H1 (cell line): ENCODE results near the gene CCL8. TPM values are rescaled to one million over a fixed set of nuclear protein-coding genes. Genes with fewer than 3 reads are reported as not detected.

Source experiments
- CTCF ChIA-PET: fragments of 300-600 bp; sonication (Branson Sonifier 250); formaldehyde crosslinking; loops from one replicate; lab custom pipeline; 2021; ENCODE audit not compliant: partially characterized antibody; lab: Charles Lee
- POLR2A ChIA-PET: fragments of 300-600 bp; sonication (Branson Sonifier 250); formaldehyde crosslinking; loops from one replicate; lab custom pipeline; 2021; ENCODE audit warnings: inconsistent platforms; ENCODE audit not compliant: partially characterized antibody; lab: Charles Lee
- DNase-seq, 2 experiments: peaks; one replicate each; pipeline versions ENCODE4 v3.0.0 to v3.0.0-alpha.2; 2010 to 2022; ENCODE audit warnings: low spot score in 2 of 2, low read depth in 1 of 2, mixed read lengths in 1 of 2
- FAIRE-seq: peaks from 2 replicates; lab custom pipeline; 2011; peaks lifted over from hg19 to GRCh38; lab: Jason Lieb, UNC
- H2AFZ ChIP-seq: 2 replicates; pipeline ENCODE4 v1.8.1; 2012; ENCODE audit warnings: low read length, inconsistent platforms
- H2AK5ac ChIP-seq: 2 replicates; pipeline ENCODE4 v1.6.1; 2013; ENCODE audit warnings: low read depth, low read length
- H2BK120ac ChIP-seq: replicated peaks from 2 replicates; pipeline ENCODE3; 2013; ENCODE audit warnings: low read depth, low read length, inconsistent platforms
- H2BK12ac ChIP-seq: 2 replicates; pipeline ENCODE4 v1.6.1; 2013; ENCODE audit warnings: low read depth, low read length
- H2BK15ac ChIP-seq: 2 replicates; pipeline ENCODE4 v1.6.1; 2013; ENCODE audit warnings: low read length
- H2BK20ac ChIP-seq: 2 replicates; pipeline ENCODE4 v1.6.1; 2013; ENCODE audit warnings: low read length
- H2BK5ac ChIP-seq: 2 replicates; pipeline ENCODE4 v1.6.1; 2013; ENCODE audit warnings: low read depth, low read length
- H3K14ac ChIP-seq: 2 replicates; pipeline ENCODE4 v1.6.1; 2013; ENCODE audit warnings: inconsistent platforms; ENCODE audit not compliant: insufficient read length
- H3K18ac ChIP-seq: 2 replicates; pipeline ENCODE4 v1.6.1; 2013; ENCODE audit warnings: low read length; ENCODE audit errors: extremely low read depth
- H3K23ac ChIP-seq: 2 replicates; pipeline ENCODE4 v1.6.1; 2013; ENCODE audit warnings: inconsistent platforms; ENCODE audit not compliant: insufficient read length
- H3K23me2 ChIP-seq: 2 replicates; pipeline ENCODE4 v1.6.1; 2013; ENCODE audit warnings: low read depth, low read length
- H3K27ac ChIP-seq: 2 replicates; pipeline ENCODE4 v1.6.1; 2011; ENCODE audit warnings: low read depth, low read length, inconsistent platforms
- H3K27me3 ChIP-seq, 4 experiments: replicated peaks in 1 of 4; 1 replicate in 1 of 4; 2 replicates in 3 of 4; pipeline versions ENCODE4 v1.6.1 to v1.8.1; 2011 to 2013; ENCODE audit warnings: low read length in 3 of 4, mild to moderate bottlenecking in 3 of 4, inconsistent platforms in 2 of 4, mixed read lengths in 2 of 4, moderate library complexity in 1 of 4; ENCODE audit not compliant: control insufficient read depth in 3 of 4, insufficient read depth in 3 of 4; ENCODE audit errors: extremely low read depth in 1 of 4
- H3K36me3 ChIP-seq, 4 experiments: 2 replicates each; pipeline versions ENCODE4 v1.6.1 to v1.8.1; 2011 to 2013; ENCODE audit warnings: mild to moderate bottlenecking in 4 of 4, low read length in 3 of 4, moderate library complexity in 2 of 4, control low read depth in 1 of 4, inconsistent platforms in 1 of 4; ENCODE audit not compliant: insufficient read depth in 4 of 4, control insufficient read depth in 2 of 4
- H3K4ac ChIP-seq: replicated peaks from 2 replicates; pipeline ENCODE3; 2013; ENCODE audit warnings: low read length, low read depth, mixed read lengths, inconsistent platforms; ENCODE audit not compliant: insufficient read length
- H3K4me1 ChIP-seq, 4 experiments: replicated peaks in 1 of 4; 1 replicate in 1 of 4; 2 replicates in 3 of 4; pipeline versions ENCODE4 v1.6.1 to v1.8.1; 2011 to 2013; ENCODE audit warnings: low read length in 3 of 4, inconsistent platforms in 2 of 4, mixed read lengths in 1 of 4; ENCODE audit not compliant: insufficient read depth in 4 of 4, control insufficient read depth in 3 of 4
- H3K4me2 ChIP-seq, 2 experiments: 2 replicates each; pipeline versions ENCODE4 v1.6.1 to v1.8.1; 2011 to 2013; ENCODE audit warnings: low read depth in 2 of 2, low read length in 2 of 2, control low read depth in 1 of 2, inconsistent platforms in 1 of 2, mild to moderate bottlenecking in 1 of 2; ENCODE audit not compliant: insufficient read depth in 1 of 2
- H3K4me3 ChIP-seq, 4 experiments: fragments of 200-600, 300-600 bp in 1 of 4; sonication (generic), shearing (Covaris generic), sonication (Bioruptor Twin) in 1 of 4; 2 replicates each; pipeline versions ENCODE4 v1.5.1 to v1.8.1; 2011 to 2016; ENCODE audit warnings: low read length in 4 of 4, low read depth in 3 of 4, control low read depth in 2 of 4, inconsistent platforms in 2 of 4, mild to moderate bottlenecking in 2 of 4, mixed read lengths in 1 of 4, moderate library complexity in 1 of 4; ENCODE audit not compliant: insufficient read depth in 2 of 4; ENCODE audit errors: extremely low read depth in 1 of 4
- H3K56ac ChIP-seq: replicated peaks from 2 replicates; pipeline ENCODE3; 2013; ENCODE audit warnings: low read depth, mild to moderate bottlenecking, mixed read lengths, low read length, inconsistent platforms; ENCODE audit not compliant: insufficient read length
- H3K79me1 ChIP-seq: 2 replicates; pipeline ENCODE4 v1.6.1; 2013; ENCODE audit warnings: low read depth, low read length, control low read depth
- H3K79me2 ChIP-seq, 2 experiments: 2 replicates each; pipeline versions ENCODE4 v1.6.1 to v1.8.1; 2012 to 2013; ENCODE audit warnings: low read length in 2 of 2, mild to moderate bottlenecking in 2 of 2, inconsistent platforms in 1 of 2; ENCODE audit not compliant: insufficient read depth in 2 of 2, control insufficient read depth in 1 of 2
- H3K9ac ChIP-seq, 4 experiments: replicated peaks in 1 of 4; 1 replicate in 1 of 4; 2 replicates in 3 of 4; pipeline versions ENCODE4 v1.6.1 to v1.8.1; 2011 to 2013; ENCODE audit warnings: low read depth in 3 of 4, low read length in 3 of 4, control low read depth in 2 of 4, mild to moderate bottlenecking in 2 of 4, moderate library complexity in 2 of 4, inconsistent platforms in 1 of 4; ENCODE audit errors: extremely low read depth in 1 of 4
- H3K9me3 ChIP-seq, 2 experiments: 2 replicates each; pipeline versions ENCODE4 v1.6.1 to v1.8.1; 2012 to 2013; ENCODE audit warnings: mild to moderate bottlenecking in 2 of 2, moderate library complexity in 2 of 2, control low read depth in 1 of 2, inconsistent platforms in 1 of 2, low read depth in 1 of 2, low read length in 1 of 2, mixed read lengths in 1 of 2; ENCODE audit not compliant: insufficient read depth in 2 of 2
- H4K20me1 ChIP-seq, 2 experiments: replicated peaks in 1 of 2; 2 replicates each; pipeline versions ENCODE3 to v1.8.1; 2011 to 2013; ENCODE audit warnings: inconsistent platforms in 2 of 2, low read length in 2 of 2, mild to moderate bottlenecking in 1 of 2; ENCODE audit not compliant: insufficient read depth in 2 of 2, control insufficient read depth in 1 of 2
- H4K5ac ChIP-seq: 2 replicates; pipeline ENCODE4 v1.6.1; 2013; ENCODE audit warnings: low read length, low read depth, mixed read lengths, inconsistent platforms; ENCODE audit not compliant: insufficient read length
- H4K8ac ChIP-seq: 2 replicates; pipeline ENCODE4 v1.8.0; 2013; ENCODE audit warnings: mild to moderate bottlenecking, moderate library complexity, low read length, inconsistent platforms; ENCODE audit not compliant: insufficient read depth; ENCODE audit errors: extremely low read depth
- H4K91ac ChIP-seq: replicated peaks from 2 replicates; pipeline ENCODE3; 2013; ENCODE audit warnings: low read length, mixed read lengths, inconsistent platforms; ENCODE audit not compliant: insufficient read length
- ASH2L ChIP-seq: fragments of 200-600, 300-600 bp; sonication (generic); IDR thresholded peaks from one replicate; pipeline ENCODE4 v1.7.1; 2017; ENCODE audit warnings: low read length
- CBX8 ChIP-seq: fragments of 300-800, 300-1000 bp; sonication (generic); IDR thresholded peaks from 2 replicates; pipeline ENCODE4 v1.7.1; 2016; ENCODE audit warnings: low read depth, low read length, borderline replicate concordance
- CTBP2 ChIP-seq: IDR thresholded peaks from 2 replicates; pipeline ENCODE4 v1.7.0; 2011; ENCODE audit warnings: borderline replicate concordance, mild to moderate bottlenecking, moderate library complexity, mixed read lengths, low read length; ENCODE audit not compliant: insufficient read depth, insufficient read length
- HDAC2 ChIP-seq, 2 experiments: fragments of 300-600 bp in 1 of 2; sonication (generic) in 1 of 2; IDR thresholded peaks; 2 replicates each; pipeline ENCODE4 v1.6.1; 2011 to 2012; ENCODE audit warnings: low read depth in 2 of 2, low read length in 2 of 2, mild to moderate bottlenecking in 2 of 2, moderate library complexity in 2 of 2, borderline replicate concordance in 1 of 2, inconsistent platforms in 1 of 2
- NRF1 ChIP-seq: IDR thresholded peaks from 2 replicates; pipeline ENCODE4 v1.6.1; 2011; ENCODE audit warnings: mild to moderate bottlenecking, low read depth, low read length, improper control_type of control experiment
- POLR2A ChIP-seq, 2 experiments: IDR thresholded peaks; 1 replicate in 1 of 2; 2 replicates in 1 of 2; pipeline ENCODE4 v1.6.1; 2011; ENCODE audit warnings: low read depth in 2 of 2, low read length in 2 of 2, mild to moderate bottlenecking in 2 of 2; ENCODE audit errors: control extremely low read depth in 1 of 2
- POLR2AphosphoS5 ChIP-seq: IDR thresholded peaks from 2 replicates; pipeline ENCODE4 v1.6.1; 2011; ENCODE audit warnings: low read depth, low read length
- POU5F1 ChIP-seq: IDR thresholded peaks from 2 replicates; pipeline ENCODE4 v1.6.1; 2011; ENCODE audit warnings: low read depth, mild to moderate bottlenecking, low read length, moderate library complexity
- RAD21 ChIP-seq, 2 experiments: IDR thresholded peaks in 1 of 2; conservative IDR thresholded peaks in 1 of 2; 2 replicates each; pipeline ENCODE4 v1.6.1; 2011; ENCODE audit warnings: low read depth in 2 of 2, low read length in 2 of 2, improper control_type of control experiment in 1 of 2, inconsistent platforms in 1 of 2, mild to moderate bottlenecking in 1 of 2, moderate library complexity in 1 of 2
- SIX5 ChIP-seq: IDR thresholded peaks from 2 replicates; pipeline ENCODE4 v1.6.1; 2011; ENCODE audit warnings: mild to moderate bottlenecking, low read depth, low read length
- SP2 ChIP-seq: IDR thresholded peaks from 2 replicates; pipeline ENCODE4 v1.6.1; 2012; ENCODE audit warnings: mild to moderate bottlenecking, low read length, inconsistent platforms
- SRF ChIP-seq: IDR thresholded peaks from 2 replicates; pipeline ENCODE4 v1.6.1; 2011; ENCODE audit warnings: mild to moderate bottlenecking, low read depth, low read length, moderate library complexity
- TAF1 ChIP-seq: IDR thresholded peaks from 2 replicates; pipeline ENCODE4 v1.6.1; 2011; ENCODE audit warnings: mild to moderate bottlenecking, low read depth, low read length
- YY1 ChIP-seq: IDR thresholded peaks from 2 replicates; pipeline ENCODE4 v1.6.1; 2011; ENCODE audit warnings: low read depth, mild to moderate bottlenecking, low read length
- WGBS, 2 experiments: shearing (Covaris generic) in 1 of 2; methylation state at CpG; one replicate each; pipeline versions ENCODE4 v1.1.6 to v1.1.7; 2013 to 2015; ENCODE audit warnings: low lambda C conversion rate in 2 of 2, mixed read lengths in 2 of 2, inconsistent platforms in 1 of 2, low coverage in 1 of 2, missing lambda C conversion rate in 1 of 2; ENCODE audit not compliant: insufficient replicate concordance in 2 of 2, insufficient coverage in 1 of 2, insufficient read length in 1 of 2; ENCODE audit errors: extremely low coverage in 1 of 2, missing lambda C conversion rate in 1 of 2; 5-methylcytosine and 5-hydroxymethylcytosine counted together
- polyA plus RNA-seq, 7 experiments: library from polyadenylated mRNA; depleted of rRNA in 3 of 7; stranded (reverse) in 5 of 7; unstranded in 2 of 7; fragments of >200 nt in 5 of 7; fragments of 200-250 nt in 2 of 7; gene quantifications; 1 replicate in 5 of 7; 2 replicates in 1 of 7; 4 replicates in 1 of 7; pipeline versions ENCODE4 v1.2.1 to v1.2.3, GENCODE V29; 2011 to 2013; ENCODE audit warnings: missing spikeins in 2 of 7, mixed read lengths in 2 of 7
- total RNA-seq: library from RNA; stranded (reverse); fragmentation: NEBNext Ultra II Directional; extraction: Animal tissue kit (Norgen Biotek cat#: 25700); gene quantifications from 2 replicates; pipeline ENCODE4 v1.2.1, GENCODE V29; 2021
- TF ChIP-seq, protein P1 (sequence below): IDR thresholded peaks from 2 replicates; pipeline ENCODE4 v1.6.1; 2012; ENCODE audit warnings: inconsistent platforms

The CCL8 gene
- total and polyA plus RNA-seq, 2 of the 8 experiments (the other 6 are each of a cell fraction or from before 2014, with no cell fraction given): not detected

DNA sequence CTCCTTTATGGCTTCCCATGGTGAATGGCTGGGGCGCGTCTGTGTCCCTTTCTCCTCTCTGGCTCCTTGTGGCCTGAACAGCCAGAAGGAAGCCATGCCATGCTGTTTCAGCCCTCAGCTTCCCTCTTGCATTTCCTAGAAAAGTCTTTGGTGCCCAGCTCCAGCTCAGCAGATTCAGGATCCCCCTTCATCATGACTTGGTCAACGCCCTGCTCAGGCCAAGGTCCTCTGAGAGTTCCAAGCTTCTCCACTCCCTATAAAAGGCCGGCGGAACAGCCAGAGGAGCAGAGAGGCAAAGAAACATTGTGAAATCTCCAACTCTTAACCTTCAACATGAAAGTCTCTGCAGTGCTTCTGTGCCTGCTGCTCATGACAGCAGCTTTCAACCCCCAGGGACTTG lies 37.0 kb downstream of the CCL8 start, which contains the start of gene CCL13:
TSS of gene CCL13 (plus strand) at position 287 of the 400 bp plus-strand sequence. CDS start at position 334, 47 bp downstream.
- Histone ChIP-seq H2BK15ac (no peak within 1 kb of the TSS), H3K4ac (no peak within 1 kb of the TSS), H2BK5ac (no peak within 1 kb of the TSS), H3K14ac (no peak within 1 kb of the TSS), H2BK20ac (no peak within 1 kb of the TSS), H2AFZ (no peak within 1 kb of the TSS), H4K8ac (no peak within 1 kb of the TSS), H3K27ac (no peak within 1 kb of the TSS), H3K9ac (no peak within 1 kb of the TSS), H3K79me1 (no peaks in the 10 kb centered on the region), H3K27me3 (no peaks in the 10 kb centered on the region), H3K4me1 (no peaks in the 10 kb centered on the region), H2BK12ac (no peak within 1 kb of the TSS), H3K4me3 (no peak within 1 kb of the TSS), H4K91ac (no peak within 1 kb of the TSS), H2AK5ac (no peak within 1 kb of the TSS), H3K56ac (no peak within 1 kb of the TSS), H4K5ac (no peak within 1 kb of the TSS), H3K18ac (no peak within 1 kb of the TSS), H4K20me1 (no peaks in the 10 kb centered on the region), H3K23ac (no peak within 1 kb of the TSS), H3K36me3 (no peaks in the 10 kb centered on the region), H3K23me2 (no peaks in the 10 kb centered on the region), H3K9me3 (no peaks in the 10 kb centered on the region), H2BK120ac (no peak within 1 kb of the TSS), H3K79me2 (no peaks in the 10 kb centered on the region), H3K4me2 (no peak within 1 kb of the TSS)
- FAIRE-seq (no peak), DNase-seq (no peak)
- POLR2A ChIA-PET: no interaction called here
- CTCF ChIA-PET: interaction anchor here (0.6 to 15.7 kb wide), 10 partner anchors 13 to 189 kb away, joined by 3 to 442 read pairs (median 4); partner anchors contain the start of gene CCL8
- WGBS, 2 experiments: 91% methylated on average over 5 of the region's 5 CpGs; no CpG with 5 or more reads in 1 of the 2 experiments
- TF ChIP-seq POU5F1 (no peak), POLR2A (IDR thresholded peaks at IDR 0.05; ENCODE audit: control extremely low read depth in 1 of 2, low read depth in 2 of 2, low read length in 2 of 2) (no peak), ASH2L (no peak), YY1 (no peak), TAF1 (no peak), CBX8 (no peak), SRF (no peak), SIX5 (no peak), RAD21 (IDR thresholded peaks at IDR 0.05 in 1 of 2, conservative IDR thresholded peaks at IDR 0.05 in 1 of 2; ENCODE audit: low read depth in 2 of 2, low read length in 2 of 2) (no peak), NRF1 (no peak), CTBP2 (no peak), SP2 (no peak), POLR2AphosphoS5 (no peak), HDAC2 (IDR thresholded peaks at IDR 0.05; ENCODE audit: borderline replicate concordance in 1 of 2, low read depth in 2 of 2, low read length in 2 of 2) (no peak)
- TF ChIP-seq, protein P1, sequence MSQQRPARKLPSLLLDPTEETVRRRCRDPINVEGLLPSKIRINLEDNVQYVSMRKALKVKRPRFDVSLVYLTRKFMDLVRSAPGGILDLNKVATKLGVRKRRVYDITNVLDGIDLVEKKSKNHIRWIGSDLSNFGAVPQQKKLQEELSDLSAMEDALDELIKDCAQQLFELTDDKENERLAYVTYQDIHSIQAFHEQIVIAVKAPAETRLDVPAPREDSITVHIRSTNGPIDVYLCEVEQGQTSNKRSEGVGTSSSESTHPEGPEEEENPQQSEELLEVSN: no peak
